Measurements from ENCODE around the gene SLC24A1. TPM values are rescaled to one million over a fixed set of nuclear protein-coding genes. Genes with fewer than 3 reads are reported as not detected.

The SLC24A1 gene
- total RNA-seq, 4 donors from 2014 or later: 5.8 to 11.5 (median 7.6) TPM

DNA sequence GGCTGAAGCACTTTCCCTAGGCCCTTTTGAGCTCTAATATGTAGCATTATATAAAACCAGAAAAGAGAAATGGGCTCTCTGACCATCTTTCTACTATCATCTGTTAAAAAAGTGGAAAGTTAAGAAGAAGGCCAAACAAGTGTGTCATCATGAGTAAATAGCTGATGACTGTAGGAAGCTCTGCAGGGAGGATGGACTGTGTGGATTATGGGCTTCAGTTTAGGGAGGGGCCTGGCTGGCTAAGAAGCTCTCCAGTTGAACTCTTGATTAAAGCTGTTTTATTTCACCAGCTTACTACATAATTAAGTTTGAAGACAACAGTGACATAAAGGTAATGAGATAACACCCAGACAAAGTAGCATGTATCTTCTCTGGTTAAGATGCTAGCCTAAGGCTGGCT is 41.5 kb upstream of the SLC24A1 start:
- DNase-seq (ENCODE audit: low spot score) (no peak), ATAC-seq (ENCODE audit: low FRiP score) (no peak)
- TF ChIP-seq, protein P1, sequence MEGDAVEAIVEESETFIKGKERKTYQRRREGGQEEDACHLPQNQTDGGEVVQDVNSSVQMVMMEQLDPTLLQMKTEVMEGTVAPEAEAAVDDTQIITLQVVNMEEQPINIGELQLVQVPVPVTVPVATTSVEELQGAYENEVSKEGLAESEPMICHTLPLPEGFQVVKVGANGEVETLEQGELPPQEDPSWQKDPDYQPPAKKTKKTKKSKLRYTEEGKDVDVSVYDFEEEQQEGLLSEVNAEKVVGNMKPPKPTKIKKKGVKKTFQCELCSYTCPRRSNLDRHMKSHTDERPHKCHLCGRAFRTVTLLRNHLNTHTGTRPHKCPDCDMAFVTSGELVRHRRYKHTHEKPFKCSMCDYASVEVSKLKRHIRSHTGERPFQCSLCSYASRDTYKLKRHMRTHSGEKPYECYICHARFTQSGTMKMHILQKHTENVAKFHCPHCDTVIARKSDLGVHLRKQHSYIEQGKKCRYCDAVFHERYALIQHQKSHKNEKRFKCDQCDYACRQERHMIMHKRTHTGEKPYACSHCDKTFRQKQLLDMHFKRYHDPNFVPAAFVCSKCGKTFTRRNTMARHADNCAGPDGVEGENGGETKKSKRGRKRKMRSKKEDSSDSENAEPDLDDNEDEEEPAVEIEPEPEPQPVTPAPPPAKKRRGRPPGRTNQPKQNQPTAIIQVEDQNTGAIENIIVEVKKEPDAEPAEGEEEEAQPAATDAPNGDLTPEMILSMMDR (IDR thresholded peaks at IDR 0.05): no peak

DNA sequence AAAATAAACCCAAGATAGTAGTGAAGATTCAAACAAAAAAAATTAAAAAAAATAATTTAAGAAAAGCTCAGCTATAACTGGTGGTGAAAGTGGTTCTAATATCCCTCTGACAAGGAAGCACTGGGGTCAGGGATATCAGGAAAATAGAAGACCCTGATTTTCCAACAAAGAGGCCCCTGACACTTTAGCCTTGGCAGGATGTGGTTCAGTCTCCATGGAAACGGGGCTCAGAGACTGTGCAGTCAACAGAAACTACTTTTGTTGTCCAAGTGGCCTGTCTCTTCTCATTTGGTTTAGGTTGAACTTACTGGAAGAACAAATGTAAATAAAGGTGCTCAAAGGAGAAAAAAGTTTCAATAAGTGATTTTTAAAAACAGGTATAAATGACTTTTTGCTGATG is 38.0 kb upstream of the SLC24A1 start:
- TF ChIP-seq, protein P1 (IDR thresholded peaks at IDR 0.05): no peak
- ATAC-seq (ENCODE audit: low FRiP score) (no peak), DNase-seq (ENCODE audit: low spot score) (no peak)

DNA sequence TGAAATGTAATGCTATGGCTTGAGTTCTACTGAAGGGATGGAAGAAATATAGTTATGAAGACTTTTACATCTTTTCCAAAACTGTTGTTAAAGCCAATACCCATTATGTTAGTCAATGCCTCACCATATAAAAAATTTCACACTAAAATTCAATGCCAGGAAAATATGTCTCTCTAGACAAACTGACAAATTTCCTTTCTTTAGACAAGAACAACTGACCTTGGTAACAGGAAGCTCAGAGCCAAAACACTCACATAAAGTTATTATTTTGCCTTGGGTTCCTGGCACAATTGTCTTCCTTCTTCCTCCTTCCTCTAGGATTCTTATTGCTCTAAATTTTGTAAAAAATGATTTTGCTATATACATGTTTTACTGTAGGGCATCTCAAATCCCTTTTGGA is 37.5 kb upstream of the SLC24A1 start:
- ATAC-seq (ENCODE audit: low FRiP score): no peak
- TF ChIP-seq, protein P1 (IDR thresholded peaks at IDR 0.05): no peak
- no peak for DNase-seq (ENCODE audit: low spot score)

DNA sequence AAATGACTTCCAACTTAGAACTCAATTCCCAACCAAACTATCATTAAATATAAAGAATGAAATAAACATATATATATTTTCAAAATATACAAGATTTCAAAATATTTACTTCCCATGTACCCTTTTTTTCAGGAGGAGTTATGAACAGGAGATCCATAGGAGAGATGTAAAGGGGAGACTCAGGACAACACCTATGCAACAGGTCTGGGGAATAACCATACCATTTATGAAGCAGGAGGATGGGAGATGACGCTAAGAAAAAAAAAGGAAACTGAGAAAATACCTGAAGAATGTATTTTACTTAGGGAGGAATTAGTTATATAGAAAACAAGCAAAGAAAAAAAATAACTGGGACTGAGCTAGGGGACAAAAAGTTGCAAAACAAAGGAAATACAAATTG is 34.6 kb upstream of the SLC24A1 start:
- TF ChIP-seq, protein P1 (IDR thresholded peaks at IDR 0.05): no peak
- ATAC-seq (ENCODE audit: low FRiP score) (no peak), DNase-seq (ENCODE audit: low spot score) (no peak)

DNA sequence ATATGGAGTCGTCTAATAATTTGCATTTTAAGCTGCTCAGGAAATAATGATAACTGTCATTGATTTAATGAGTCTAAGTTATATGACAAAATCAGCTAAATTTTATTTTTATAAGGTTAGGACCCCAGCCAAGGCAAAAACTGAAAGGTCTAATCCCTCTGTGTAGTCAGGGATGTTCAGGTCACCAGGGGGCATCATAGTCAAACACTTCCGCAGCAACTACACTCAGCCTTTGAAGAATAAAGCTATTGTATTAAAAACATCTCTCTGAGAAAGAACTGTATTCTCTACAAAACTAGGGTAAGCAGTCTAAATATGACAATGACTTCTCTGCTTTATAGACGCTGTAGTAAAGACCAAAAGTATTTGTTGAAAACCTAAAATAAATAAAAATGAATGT is 25.8 kb upstream of the SLC24A1 start:
- ATAC-seq (ENCODE audit: low FRiP score) (no peak), DNase-seq (ENCODE audit: low spot score) (no peak)
- TF ChIP-seq, protein P1 (IDR thresholded peaks at IDR 0.05): no peak

DNA sequence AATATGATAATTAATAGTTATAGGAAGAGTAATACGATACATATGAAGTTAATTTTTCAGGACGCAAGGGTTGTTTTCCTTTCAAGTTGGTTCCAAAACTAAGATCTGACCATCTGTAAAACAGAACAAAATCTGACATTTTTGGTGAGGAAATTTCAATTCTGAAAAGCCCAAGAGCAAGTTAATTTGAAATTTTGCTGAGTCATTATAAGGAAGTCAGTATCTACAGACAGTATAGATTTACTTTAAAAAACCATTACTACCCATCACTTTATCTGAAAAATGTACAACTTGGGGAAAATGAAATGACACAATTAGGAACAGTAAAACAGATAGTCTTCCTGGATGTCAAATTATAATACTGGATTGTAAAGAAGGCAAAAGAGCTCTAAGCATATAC is 23.3 kb upstream of the SLC24A1 start:
- ATAC-seq (ENCODE audit: low FRiP score): no peak
- TF ChIP-seq, protein P1 (IDR thresholded peaks at IDR 0.05): no peak
- no peak for DNase-seq (ENCODE audit: low spot score)

DNA sequence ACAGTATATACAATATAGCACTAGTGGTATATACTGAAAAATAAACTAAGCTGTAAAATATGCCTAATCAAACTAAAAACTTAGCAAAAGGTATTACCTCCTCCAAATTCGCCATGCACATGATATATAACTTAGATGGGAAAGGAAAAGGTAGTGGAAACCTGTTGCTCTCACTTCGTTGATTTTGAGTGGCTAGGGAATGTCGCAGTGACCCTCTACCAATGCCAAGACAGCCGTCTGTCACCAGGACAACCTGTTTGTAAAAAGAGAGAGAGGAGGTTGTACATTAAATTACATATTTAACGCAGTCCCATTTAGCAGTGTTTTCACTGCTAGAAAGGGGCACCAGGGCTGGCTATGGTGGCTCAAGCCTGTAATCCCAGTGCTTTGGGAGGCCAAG is 22.1 kb upstream of the SLC24A1 start:
- DNase-seq (ENCODE audit: low spot score): no peak
- no peak for ATAC-seq (ENCODE audit: low FRiP score)
- TF ChIP-seq, protein P1 (IDR thresholded peaks at IDR 0.05): no peak

Measured in omental fat pad (tissue), 4 donors.